ENCODE measurements around the gene SCUBE2. TPM values are rescaled to one million over a fixed set of nuclear protein-coding genes. Genes with fewer than 3 reads are reported as not detected.

The SCUBE2 gene
- total and polyA plus RNA-seq, 3 donors from 2014 or later: 3.5 to 10.5 (median 5.0) TPM

GRCh38 chr11:9112075-9112474, 20.7 kb upstream of the SCUBE2 start:
- TF ChIP-seq POLR2A (IDR thresholded peaks at IDR 0.05) (no peak), CTCF (IDR thresholded peaks at IDR 0.05) (no peak)
- no peak for DNase-seq
- no peak overlapping the region for H3K4me3 ChIP-seq
- no peaks in the 10 kb centered on the region for H3K4me1 ChIP-seq
- no peak overlapping the region for H3K27ac ChIP-seq
- intact Hi-C loops (cut with DNase I; ENCODE audit: low total_unique reads): no loop called here
- no peaks in the 10 kb centered on the region for H3K36me3 ChIP-seq (ENCODE audit: low read depth, missing control alignments)
- WGBS, 2 donors: 95 to 99% methylated on average over 2 of the region's 2 CpGs
- no peaks in the 10 kb centered on the region for H3K9me3 ChIP-seq
- H3K27me3 ChIP-seq: no peaks in the 10 kb centered on the region

GRCh38 chr11:9109858-9110731, 18.7 kb upstream of the SCUBE2 start:
- H3K4me3 ChIP-seq: no peak overlapping the region
- WGBS, 2 donors: 95 to 99% methylated on average over 3 of the region's 3 CpGs
- H3K27me3 ChIP-seq: no peaks in the 10 kb centered on the region
- no peak overlapping the region for H3K27ac ChIP-seq
- intact Hi-C loops (cut with DNase I; ENCODE audit: low total_unique reads): no loop called here
- no peaks in the 10 kb centered on the region for H3K4me1 ChIP-seq
- TF ChIP-seq POLR2A (IDR thresholded peaks at IDR 0.05) (no peak), CTCF (IDR thresholded peaks at IDR 0.05) (no peak)
- H3K36me3 ChIP-seq (ENCODE audit: low read depth, missing control alignments): no peaks in the 10 kb centered on the region
- H3K9me3 ChIP-seq: no peaks in the 10 kb centered on the region
- no peak for DNase-seq

GRCh38 chr11:9104580-9104979, 13.2 kb upstream of the SCUBE2 start:
- WGBS, 2 donors: 92 to 93% methylated on average over 7 of the region's 7 CpGs
- Histone ChIP-seq H3K9me3 (no peaks in the 10 kb centered on the region), H3K4me3 (no peak overlapping the region), H3K4me1 (no peaks in the 10 kb centered on the region), H3K27ac (no peak overlapping the region), H3K36me3 (ENCODE audit: low read depth, missing control alignments) (no peaks in the 10 kb centered on the region), H3K27me3 (no peaks in the 10 kb centered on the region)
- DNase-seq: no peak
- TF ChIP-seq POLR2A (IDR thresholded peaks at IDR 0.05) (no peak), CTCF (IDR thresholded peaks at IDR 0.05) (no peak)
- intact Hi-C loops (cut with DNase I; ENCODE audit: low total_unique reads): no loop called here

- Histone ChIP-seq H3K27ac (no peak overlapping the region), H3K36me3 (ENCODE audit: low read depth, missing control alignments) (no peaks in the 10 kb centered on the region), H3K4me1 (no peaks in the 10 kb centered on the region), H3K4me3 (no peak overlapping the region), H3K27me3 (no peaks in the 10 kb centered on the region), H3K9me3 (no peaks in the 10 kb centered on the region)
- DNase-seq: no peak
- TF ChIP-seq CTCF (IDR thresholded peaks at IDR 0.05) (no peak), POLR2A (IDR thresholded peaks at IDR 0.05) (no peak)
- intact Hi-C loops (cut with DNase I; ENCODE audit: low total_unique reads): no loop called here
- 96 to 99% methylated on average over 7 of the region's 7 CpGs for WGBS, 2 donors
Measured at GRCh38 chr11:9103542-9104276, 12.3 kb upstream of the SCUBE2 start.

Data from testis (tissue), 3 donors.